HepG2 (cell line): ENCODE measurements around the gene SLC17A5. TPM values are rescaled to one million over a fixed set of nuclear protein-coding genes. Genes with fewer than 3 reads are reported as not detected.

Experiments
- ATAD3A ChIP-seq: sonication (generic); formaldehyde crosslinking; IDR thresholded peaks from 2 replicates; pipeline ENCODE4 v1.4.0; 2020; ENCODE audit warnings: missing genetic modification reagents
- MZF1 ChIP-seq: sonication (generic); formaldehyde crosslinking; IDR thresholded peaks from 2 replicates; pipeline ENCODE4 v1.8.1; 2023; ENCODE audit warnings: mild to moderate bottlenecking, missing genetic modification reagents, borderline replicate concordance
- ZFP62 ChIP-seq: sonication (generic); formaldehyde crosslinking; IDR thresholded peaks from 2 replicates; pipeline ENCODE4 v1.4.0; 2020; ENCODE audit warnings: missing genetic modification reagents
- ZHX2 ChIP-seq, 2 experiments: sonication (generic) in 1 of 2; formaldehyde crosslinking in 1 of 2; IDR thresholded peaks; 2 replicates each; pipeline versions ENCODE4 v1.6.1 to v1.9.0; 2014 to 2022; ENCODE audit warnings: antibody characterized with exemption in 1 of 2, borderline replicate concordance in 1 of 2, inconsistent platforms in 1 of 2, low read depth in 1 of 2, missing genetic modification reagents in 1 of 2
- ZNF274 ChIP-seq: sonication (generic); formaldehyde crosslinking; IDR thresholded peaks from 2 replicates; pipeline ENCODE4 v1.5.1; 2020; ENCODE audit warnings: mild to moderate bottlenecking, missing genetic modification reagents
- ZNF280B ChIP-seq: sonication (generic); formaldehyde crosslinking; IDR thresholded peaks from 2 replicates; pipeline ENCODE4 v1.5.0; 2020; ENCODE audit warnings: missing genetic modification reagents, mild to moderate bottlenecking, borderline replicate concordance
- ZNF30 ChIP-seq: sonication (generic); formaldehyde crosslinking; IDR thresholded peaks from 2 replicates; pipeline ENCODE4 v1.5.0; 2020; ENCODE audit warnings: mild to moderate bottlenecking, missing genetic modification reagents
- ZNF33A ChIP-seq: sonication (generic); formaldehyde crosslinking; IDR thresholded peaks from 2 replicates; pipeline ENCODE4 v1.5.1; 2020; ENCODE audit warnings: missing genetic modification reagents, mild to moderate bottlenecking, moderate library complexity, borderline replicate concordance
- polyA plus RNA-seq, 8 experiments: library from polyadenylated mRNA; depleted of rRNA in 3 of 8; stranded (reverse) in 7 of 8; unstranded in 1 of 8; fragments of >200 nt; fragmentation: Illumina TruSeq in 4 of 8; extraction: Trizol in 4 of 8; gene quantifications; 2 replicates each; pipeline versions ENCODE4 v1.2.1 to v1.2.3, GENCODE V29; 2011 to 2016; ENCODE audit warnings: low read depth in 4 of 8, missing spikeins in 1 of 8, mixed read lengths in 1 of 8; ENCODE audit not compliant: insufficient read depth in 1 of 8
- total RNA-seq, 5 experiments: library from RNA; depleted of rRNA; stranded (reverse); fragments of >200 nt; fragmentation: Illumina TruSeq; extraction: Trizol; gene quantifications; 2 replicates each; pipeline ENCODE4 v1.2.3, GENCODE V29; 2016; ENCODE audit warnings: low read depth in 1 of 5
- TF ChIP-seq, protein P1 (sequence below): sonication (generic); formaldehyde crosslinking; IDR thresholded peaks from one replicate; pipeline ENCODE4 v1.5.1; 2020; ENCODE audit warnings: mild to moderate bottlenecking, missing genetic modification reagents; ENCODE audit errors: not compliant biosample characterization

Gene SLC17A5
- total and polyA plus RNA-seq, 2 of the 13 experiments (the other 11 are each of a cell fraction or from before 2014, with no cell fraction given): 18.3 to 20.5 TPM

- TF ChIP-seq MZF1 (CRISPR knock-in tag) (no peak), ZHX2 (IDR thresholded peaks at IDR 0.05; ENCODE audit: low read depth) (no peak; the same call in 1 of the 2 replicates), ZHX2 (CRISPR knock-in tag; IDR thresholded peaks at IDR 0.05; ENCODE audit: borderline replicate concordance) (no peak), ZNF274 (CRISPR knock-in tag) (no peak), ZNF30 (no peak), ATAD3A (CRISPR knock-in tag) (no peak), ZFP62 (CRISPR knock-in tag) (no peak), ZNF280B (no peak), ZNF33A (CRISPR knock-in tag) (no peak)
- TF ChIP-seq, protein P1, sequence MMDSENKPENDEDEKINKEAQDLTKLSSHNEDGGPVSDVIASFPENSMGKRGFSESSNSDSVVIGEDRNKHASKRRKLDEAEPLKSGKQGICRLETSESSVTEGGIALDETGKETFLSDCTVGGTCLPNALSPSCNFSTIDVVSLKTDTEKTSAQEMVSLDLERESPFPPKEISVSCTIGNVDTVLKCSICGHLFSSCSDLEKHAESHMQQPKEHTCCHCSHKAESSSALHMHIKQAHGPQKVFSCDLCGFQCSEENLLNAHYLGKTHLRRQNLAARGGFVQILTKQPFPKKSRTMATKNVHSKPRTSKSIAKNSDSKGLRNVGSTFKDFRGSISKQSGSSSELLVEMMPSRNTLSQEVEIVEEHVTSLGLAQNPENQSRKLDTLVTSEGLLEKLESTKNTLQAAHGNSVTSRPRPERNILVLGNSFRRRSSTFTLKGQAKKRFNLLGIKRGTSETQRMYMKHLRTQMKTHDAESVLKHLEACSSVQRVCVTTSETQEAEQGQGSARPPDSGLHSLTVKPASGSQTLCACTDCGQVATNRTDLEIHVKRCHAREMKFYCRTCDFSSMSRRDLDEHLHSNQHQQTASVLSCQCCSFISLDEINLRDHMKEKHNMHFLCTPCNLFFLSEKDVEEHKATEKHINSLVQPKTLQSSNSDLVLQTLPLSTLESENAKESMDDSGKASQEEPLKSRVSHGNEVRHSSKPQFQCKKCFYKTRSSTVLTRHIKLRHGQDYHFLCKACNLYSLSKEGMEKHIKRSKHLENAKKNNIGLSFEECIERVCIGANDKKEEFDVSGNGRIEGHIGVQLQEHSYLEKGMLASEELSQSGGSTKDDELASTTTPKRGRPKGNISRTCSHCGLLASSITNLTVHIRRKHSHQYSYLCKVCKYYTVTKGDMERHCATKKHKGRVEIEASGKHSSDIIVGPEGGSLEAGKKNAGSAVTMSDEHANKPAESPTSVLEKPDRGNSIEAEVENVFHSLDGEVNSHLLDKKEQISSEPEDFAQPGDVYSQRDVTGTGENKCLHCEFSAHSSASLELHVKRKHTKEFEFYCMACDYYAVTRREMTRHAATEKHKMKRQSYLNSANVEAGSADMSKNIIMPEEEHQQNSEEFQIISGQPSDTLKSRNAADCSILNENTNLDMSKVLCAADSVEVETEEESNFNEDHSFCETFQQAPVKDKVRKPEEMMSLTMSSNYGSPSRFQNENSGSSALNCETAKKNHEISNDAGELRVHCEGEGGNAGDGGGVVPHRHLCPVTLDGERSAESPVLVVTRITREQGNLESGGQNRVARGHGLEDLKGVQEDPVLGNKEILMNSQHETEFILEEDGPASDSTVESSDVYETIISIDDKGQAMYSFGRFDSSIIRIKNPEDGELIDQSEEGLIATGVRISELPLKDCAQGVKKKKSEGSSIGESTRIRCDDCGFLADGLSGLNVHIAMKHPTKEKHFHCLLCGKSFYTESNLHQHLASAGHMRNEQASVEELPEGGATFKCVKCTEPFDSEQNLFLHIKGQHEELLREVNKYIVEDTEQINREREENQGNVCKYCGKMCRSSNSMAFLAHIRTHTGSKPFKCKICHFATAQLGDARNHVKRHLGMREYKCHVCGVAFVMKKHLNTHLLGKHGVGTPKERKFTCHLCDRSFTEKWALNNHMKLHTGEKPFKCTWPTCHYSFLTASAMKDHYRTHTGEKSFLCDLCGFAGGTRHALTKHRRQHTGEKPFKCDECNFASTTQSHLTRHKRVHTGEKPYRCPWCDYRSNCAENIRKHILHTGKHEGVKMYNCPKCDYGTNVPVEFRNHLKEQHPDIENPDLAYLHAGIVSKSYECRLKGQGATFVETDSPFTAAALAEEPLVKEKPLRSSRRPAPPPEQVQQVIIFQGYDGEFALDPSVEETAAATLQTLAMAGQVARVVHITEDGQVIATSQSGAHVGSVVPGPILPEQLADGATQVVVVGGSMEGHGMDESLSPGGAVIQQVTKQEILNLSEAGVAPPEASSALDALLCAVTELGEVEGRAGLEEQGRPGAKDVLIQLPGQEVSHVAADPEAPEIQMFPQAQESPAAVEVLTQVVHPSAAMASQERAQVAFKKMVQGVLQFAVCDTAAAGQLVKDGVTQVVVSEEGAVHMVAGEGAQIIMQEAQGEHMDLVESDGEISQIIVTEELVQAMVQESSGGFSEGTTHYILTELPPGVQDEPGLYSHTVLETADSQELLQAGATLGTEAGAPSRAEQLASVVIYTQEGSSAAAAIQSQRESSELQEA (CRISPR knock-in tag): no peak
These were observed 86.7 kb downstream of the SLC17A5 start (continued) for GRCh38 chr6:73566954-73567591.
